Brain pericyte (primary cell): ENCODE measurements around the gene PDE1A.

Experiments used
- DNase-seq: peaks from one replicate; pipeline ENCODE4 v3.0.0-alpha.2; 2012; ENCODE audit warnings: low read depth, low spot score

The PDE1A gene

DNA sequence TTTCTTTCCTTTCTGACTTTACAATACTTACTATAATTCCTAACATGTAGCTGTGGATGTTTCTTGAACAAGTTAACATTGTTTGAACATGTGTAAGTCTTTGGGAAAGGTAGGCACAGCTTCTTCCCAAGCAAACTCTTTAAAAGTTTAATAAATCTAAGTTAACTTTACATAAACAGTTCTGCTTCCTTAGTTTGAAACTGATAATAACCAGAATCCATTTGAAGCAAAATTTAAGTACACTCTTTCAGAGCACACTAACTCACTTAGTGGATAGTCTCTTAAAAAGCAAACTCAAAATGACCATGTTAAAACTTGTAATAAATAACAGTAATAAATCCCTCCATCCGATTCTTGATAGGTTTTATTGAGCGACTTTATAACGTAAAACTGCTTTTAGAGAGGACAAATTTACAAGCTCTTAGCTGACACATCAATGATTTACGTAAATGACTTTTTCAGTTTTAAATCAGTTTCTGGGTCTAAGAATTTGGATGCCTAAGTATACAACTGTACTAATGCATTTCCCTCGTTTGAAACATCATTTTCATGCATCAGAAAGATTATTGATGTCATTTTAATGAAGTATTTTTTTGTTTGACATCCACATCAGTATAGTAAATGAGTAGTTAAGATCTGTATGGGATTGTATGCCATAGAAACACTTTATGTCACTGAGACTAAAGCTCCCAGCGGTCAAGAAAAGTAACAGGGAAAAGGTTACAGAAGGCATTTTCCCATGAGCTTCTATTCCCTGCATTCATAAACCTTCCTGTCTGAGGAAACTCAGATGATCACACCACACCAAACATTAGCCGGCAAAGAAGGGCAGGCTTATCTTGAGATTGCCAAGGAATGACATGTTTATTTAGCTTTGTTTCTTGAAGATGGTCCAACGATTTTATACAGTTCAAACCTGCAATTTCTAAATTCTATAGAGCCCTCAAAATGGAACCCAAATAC lies 67.5 kb downstream of the PDE1A start:
- DNase-seq, result no peak

DNA sequence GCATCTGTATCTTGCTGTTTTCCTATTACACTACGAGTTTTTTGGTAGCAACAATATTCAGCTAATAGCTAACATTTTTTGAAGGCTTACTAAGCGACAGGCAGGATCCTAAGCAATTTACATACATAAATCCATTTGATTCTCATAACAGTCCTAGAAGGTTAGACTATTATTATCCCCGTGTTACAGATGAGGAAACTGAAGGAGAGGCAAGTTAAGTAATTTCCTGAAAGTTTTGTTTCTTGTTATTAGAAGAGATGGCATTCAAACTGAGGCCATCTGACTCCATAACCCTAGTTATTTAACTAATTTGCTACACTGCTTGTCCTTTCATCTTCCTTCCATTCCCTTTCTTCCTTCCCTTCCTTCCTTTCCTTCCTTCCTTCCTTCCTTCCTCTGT lies 68.2 kb downstream of the PDE1A start:
- no peak for DNase-seq

GRCh38 chr2:182355815-182356214 lies 71.0 kb downstream of the PDE1A start:
- no peak for DNase-seq

DNA sequence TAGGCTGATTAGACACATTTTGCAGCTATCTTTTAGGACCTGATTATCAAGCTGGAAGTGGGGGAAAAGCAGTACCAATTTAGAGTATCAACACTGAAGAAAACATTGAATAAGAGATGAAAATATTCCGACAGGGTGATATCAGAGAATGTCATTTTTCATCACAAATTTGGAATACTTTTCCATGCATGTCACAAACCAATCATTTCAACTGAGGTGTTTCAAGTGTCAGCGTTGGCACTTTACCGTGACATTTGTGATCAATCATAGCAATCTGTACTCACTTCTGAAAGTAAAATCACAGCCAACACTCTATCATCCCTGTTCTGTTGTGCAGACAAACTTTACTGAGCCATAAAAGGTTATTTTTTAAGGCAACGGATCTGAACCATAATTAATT lies 75.4 kb downstream of the PDE1A start:
- DNase-seq, result no peak

DNA sequence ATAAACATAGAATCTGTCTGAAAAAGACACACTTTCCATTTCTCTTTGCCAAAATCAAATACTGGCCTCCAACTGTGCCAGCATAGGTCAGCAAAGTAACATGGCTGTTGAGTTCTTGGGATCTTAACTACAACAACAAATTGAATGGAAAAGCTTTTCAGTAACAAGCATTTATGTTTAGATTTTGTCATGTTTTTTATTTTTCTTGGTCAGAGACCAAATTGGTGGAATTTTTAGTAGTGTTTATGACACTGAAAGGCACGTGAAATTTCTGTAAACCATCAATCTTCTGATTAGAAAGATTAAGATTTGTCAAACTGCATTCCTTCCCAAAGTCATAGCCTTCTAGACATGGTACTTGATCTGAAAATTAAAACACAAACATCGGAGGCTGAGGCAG lies 77.6 kb downstream of the PDE1A start:
- no peak for DNase-seq

GRCh38 chr2:182345384-182345783 lies 81.5 kb downstream of the PDE1A start:
- DNase-seq, result no peak

DNA sequence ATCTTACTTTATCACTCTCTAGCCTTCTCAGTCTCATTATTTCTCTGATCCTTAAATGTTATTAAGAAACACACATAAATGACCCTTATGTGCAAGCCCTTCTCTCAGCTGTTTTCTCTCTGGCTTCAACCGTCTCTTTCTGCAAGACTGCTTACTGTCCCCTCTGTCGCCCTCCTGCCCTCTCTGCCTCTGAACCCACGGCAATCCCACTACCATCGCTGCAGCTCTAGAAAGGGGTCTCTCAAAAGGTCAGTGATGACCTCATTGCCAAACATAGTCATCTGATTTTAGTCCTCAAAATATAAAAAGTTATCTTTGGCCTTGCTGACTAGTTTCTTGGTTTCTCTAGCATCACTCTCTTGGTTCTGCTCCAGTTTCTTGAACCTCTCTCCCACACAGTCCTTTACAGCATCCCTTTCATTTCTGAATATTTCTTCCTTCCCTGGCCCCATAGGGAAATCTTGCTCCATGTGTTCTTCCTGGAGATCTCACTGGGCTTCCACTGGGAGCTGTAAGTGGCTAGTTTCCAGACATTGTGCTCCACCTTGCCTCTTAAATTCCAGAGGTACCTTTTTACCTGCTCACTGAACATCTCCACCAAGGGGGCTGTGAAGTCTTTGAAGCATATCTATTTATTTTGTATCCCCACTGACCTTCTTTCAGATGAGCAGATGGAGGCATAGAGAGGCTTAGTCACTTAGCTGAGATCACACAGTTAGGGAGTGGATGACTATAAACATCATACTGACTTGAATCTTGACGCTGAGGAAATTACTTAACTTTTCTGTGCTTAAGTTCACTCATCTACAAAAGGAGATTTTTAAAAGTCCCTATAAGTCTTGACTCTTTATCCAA lies 96.2 kb downstream of the PDE1A start:
- no peak for DNase-seq

GRCh38 chr2:182324665-182325064 lies 102.2 kb downstream of the PDE1A start:
- peak; percentile 58 for DNase-seq

DNA sequence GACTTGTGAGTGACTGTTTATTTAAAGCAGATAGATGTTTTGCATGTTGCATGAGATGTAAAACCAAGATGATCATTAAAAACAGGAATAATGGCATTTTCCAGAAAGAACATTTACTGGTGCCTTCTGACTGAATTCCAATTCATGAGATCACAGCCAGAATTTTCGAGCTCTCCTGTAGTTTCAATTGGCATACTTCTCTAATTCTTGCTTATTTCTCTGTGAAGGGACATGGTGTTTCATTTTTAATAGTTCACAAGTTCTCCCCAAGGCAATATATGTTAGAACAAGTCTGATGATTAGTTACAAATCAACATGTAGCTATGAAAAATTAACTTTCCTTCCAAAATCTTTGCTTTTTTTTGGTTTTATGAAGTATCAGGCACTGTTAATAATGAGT lies 105.7 kb downstream of the PDE1A start:
- DNase-seq, result no peak

DNA sequence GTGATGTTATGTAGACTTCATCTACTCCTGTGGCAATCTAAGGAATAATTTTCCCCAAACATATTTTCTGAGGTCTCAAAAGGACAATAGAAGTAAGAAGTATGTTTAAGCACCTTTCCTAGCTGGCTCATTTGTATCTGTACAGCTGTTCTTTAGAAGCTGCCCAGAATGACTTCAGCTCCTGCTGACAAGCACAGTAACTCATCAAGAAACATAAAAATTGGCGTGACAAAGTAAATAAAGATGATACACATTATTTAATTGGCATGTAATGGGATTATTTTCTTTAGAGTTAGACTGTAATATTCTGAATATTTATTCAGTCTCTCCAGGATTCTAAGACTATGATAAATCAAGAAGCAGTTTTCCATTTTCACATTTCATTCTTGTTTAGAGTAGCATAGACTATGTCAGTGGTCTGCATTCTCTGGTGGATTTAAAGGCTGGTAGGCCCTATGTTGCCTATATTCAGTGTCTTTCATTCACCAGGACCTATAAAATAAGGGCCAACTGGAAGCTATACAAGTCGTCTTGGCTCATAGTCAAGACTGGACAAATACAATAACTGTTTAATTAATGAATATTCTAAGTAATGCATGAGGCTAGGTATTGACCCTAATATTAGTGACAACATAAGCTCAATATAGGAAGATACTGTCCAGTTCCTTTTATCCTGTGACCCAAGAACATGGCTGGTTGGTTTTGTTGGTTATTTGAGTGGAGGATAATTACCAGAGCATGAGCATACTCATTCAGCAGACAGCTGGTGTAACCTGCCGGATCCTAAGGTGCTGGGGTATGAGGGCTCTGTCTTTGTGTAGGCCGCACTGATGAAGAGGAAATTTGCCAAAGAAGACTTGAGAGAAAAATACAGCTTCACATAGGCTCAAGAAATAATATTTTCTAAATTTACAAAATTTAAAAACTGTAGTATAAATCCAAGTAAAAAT lies 107.0 kb downstream of the PDE1A start:
- no peak for DNase-seq

- DNase-seq, result no peak
Observed at GRCh38 chr2:182318466-182319220, 108.2 kb downstream of the PDE1A start.

- no peak for DNase-seq
Observed at GRCh38 chr2:182316950-182317349, 109.9 kb downstream of the PDE1A start.

- no peak for DNase-seq
Observed at GRCh38 chr2:182302972-182303371, 123.9 kb downstream of the PDE1A start.

GRCh38 chr2:182302174-182302573 lies 124.7 kb downstream of the PDE1A start:
- peak; percentile 12 for DNase-seq

DNA sequence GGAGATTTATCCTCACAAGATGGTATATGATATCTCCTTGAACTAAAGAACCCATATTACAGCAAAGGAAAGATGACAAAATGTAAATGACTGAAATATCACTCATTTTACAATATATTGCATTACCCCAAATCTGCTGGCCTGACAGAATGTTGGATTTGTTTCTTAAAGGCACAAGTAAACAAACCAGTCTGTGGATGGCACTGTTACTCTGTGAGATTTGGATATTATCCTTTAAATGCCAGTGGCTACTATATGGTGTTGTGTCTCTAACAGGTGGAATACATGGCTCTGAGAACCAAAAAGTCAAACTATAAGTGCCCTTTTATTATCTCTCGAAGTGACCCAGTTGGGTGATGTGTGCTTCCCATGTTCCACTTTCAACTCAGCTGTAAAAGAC lies 125.7 kb downstream of the PDE1A start:
- DNase-seq, result no peak

GRCh38 chr2:182300608-182301007 lies 126.2 kb downstream of the PDE1A start:
- DNase-seq, result no peak

DNA sequence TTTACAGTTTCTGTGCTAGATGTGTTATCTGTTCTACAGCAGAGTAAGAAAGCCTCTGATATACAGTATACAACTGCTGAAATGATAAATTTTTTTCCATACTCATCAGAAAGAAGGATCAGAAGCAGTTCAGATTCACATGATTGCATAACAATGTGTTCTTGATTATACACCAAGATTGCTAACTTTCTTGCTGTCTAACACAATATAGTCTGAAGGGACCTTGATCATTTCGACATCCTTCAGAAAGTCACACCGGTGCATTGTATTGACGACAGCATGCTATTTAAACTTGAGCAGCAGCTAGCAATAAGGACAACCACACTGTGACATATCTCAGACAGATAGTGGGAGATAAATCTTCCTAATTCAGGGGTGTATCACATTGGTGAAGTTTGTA lies 127.2 kb downstream of the PDE1A start:
- no peak for DNase-seq

DNA sequence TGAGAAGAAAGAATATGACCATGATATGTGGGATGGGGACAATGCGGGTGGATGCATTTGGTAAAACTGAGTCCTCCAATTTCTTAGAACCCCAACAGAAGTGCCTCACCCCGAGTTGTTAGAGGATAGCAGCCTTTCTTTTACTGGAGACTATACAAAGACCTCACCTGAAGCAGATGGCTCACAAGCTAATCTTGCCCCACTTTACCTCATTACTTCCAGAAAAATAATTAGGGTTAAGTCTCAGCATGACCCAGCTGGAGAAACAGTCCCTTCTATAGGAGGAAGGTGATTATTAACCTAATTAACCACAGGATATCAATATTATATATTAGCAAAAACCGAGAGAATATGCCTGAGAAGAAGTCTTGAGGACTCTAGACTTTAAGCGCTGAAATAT lies 128.4 kb downstream of the PDE1A start:
- DNase-seq, result no peak

GRCh38 chr2:182291296-182291695 lies 135.5 kb downstream of the PDE1A start:
- DNase-seq, result no peak

- DNase-seq, result no peak
Observed at GRCh38 chr2:182283512-182283911, 143.3 kb downstream of the PDE1A start.

DNA sequence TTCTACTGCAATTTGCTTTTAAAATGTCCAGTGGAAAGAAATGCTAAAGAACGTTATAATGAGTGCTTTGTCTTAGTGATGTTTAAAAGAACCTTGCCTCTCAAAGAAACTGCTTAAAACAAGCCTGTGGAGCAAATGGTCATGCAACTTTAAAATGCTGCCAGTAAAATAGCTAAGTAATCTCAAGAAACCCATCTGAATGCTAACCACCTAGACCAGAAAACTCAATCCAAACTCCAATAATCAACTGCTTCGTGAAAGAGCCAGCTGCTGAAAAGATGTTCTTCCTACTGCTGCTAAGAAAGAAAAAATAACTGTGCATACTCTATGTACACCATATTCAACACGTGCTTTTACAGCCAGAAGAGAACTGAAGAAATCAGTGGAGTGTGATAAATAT lies 145.6 kb downstream of the PDE1A start:
- DNase-seq, result no peak
